Epithelial cell of prostate (primary cell): ENCODE results near the gene PPTC7.
"Not testable (repeated sequence)": the region's sequence is repeated elsewhere in the genome, so short reads cannot be mapped to it uniquely, and the experiment has no call there.

Experiments used
- DNase-seq: peaks from one replicate; pipeline ENCODE4 v3.0.0-alpha.2; 2011; ENCODE audit warnings: low read depth, low spot score
- H3K27ac ChIP-seq: fragments of 450-650 bp; 2 replicates; pipeline ENCODE4 v1.5.1; 2017; ENCODE audit warnings: mild to moderate bottlenecking

PPTC7 gene

GRCh38 chr12:110538869-110539622 lies 44.1 kb downstream of the PPTC7 start:
- no peak for DNase-seq
- H3K27ac ChIP-seq, result peak overlapping the region; percentile 49

GRCh38 chr12:110537605-110538409 lies 45.3 kb downstream of the PPTC7 start:
- peak overlapping the region; percentile 49 for H3K27ac ChIP-seq

GRCh38 chr12:110536834-110537604 lies 46.1 kb downstream of the PPTC7 start:
- H3K27ac ChIP-seq, result peak overlapping the region; percentile 49
- no peak for DNase-seq

More at GRCh38 chr12:110537605-110538409, 45.3 kb downstream of the PPTC7 start:
- DNase-seq, result peak; percentile 65

GRCh38 chr12:110534811-110535210 lies 48.3 kb downstream of the PPTC7 start:
- no peak for DNase-seq
- no peak overlapping the region for H3K27ac ChIP-seq

- H3K27ac ChIP-seq, result no peak overlapping the region
- DNase-seq, result no peak
Observed at GRCh38 chr12:110533607-110534006, 49.5 kb downstream of the PPTC7 start.

GRCh38 chr12:110532644-110533043 lies 50.5 kb downstream of the PPTC7 start:
- DNase-seq, result no peak
- H3K27ac ChIP-seq, result no peak overlapping the region

- DNase-seq, result no peak
- no peak overlapping the region for H3K27ac ChIP-seq
Observed at GRCh38 chr12:110531741-110532333, 51.3 kb downstream of the PPTC7 start.

- DNase-seq, result no peak
- H3K27ac ChIP-seq, result no peak overlapping the region
Observed at GRCh38 chr12:110530511-110530910, 52.6 kb downstream of the PPTC7 start.

GRCh38 chr12:110528277-110528839 lies 54.8 kb downstream of the PPTC7 start:
- no peak overlapping the region for H3K27ac ChIP-seq
- no peak for DNase-seq

GRCh38 chr12:110520876-110521712 lies 62.0 kb downstream of the PPTC7 start:
- not testable (repeated sequence) for DNase-seq, H3K27ac ChIP-seq

GRCh38 chr12:110518014-110518413 lies 65.1 kb downstream of the PPTC7 start:
- DNase-seq, H3K27ac ChIP-seq: not testable (repeated sequence)

GRCh38 chr12:110516995-110517394 lies 66.1 kb downstream of the PPTC7 start:
- DNase-seq, result no peak
- no peak overlapping the region for H3K27ac ChIP-seq

GRCh38 chr12:110514363-110514762 lies 68.8 kb downstream of the PPTC7 start:
- H3K27ac ChIP-seq, result no peak overlapping the region
- no peak for DNase-seq

- H3K27ac ChIP-seq, result no peak overlapping the region
- DNase-seq, result no peak
Observed at GRCh38 chr12:110513842-110514241, 69.3 kb downstream of the PPTC7 start.

GRCh38 chr12:110508071-110508586 lies 75.0 kb downstream of the PPTC7 start:
- DNase-seq, result no peak
- no peak overlapping the region for H3K27ac ChIP-seq

- DNase-seq, result no peak
- no peak overlapping the region for H3K27ac ChIP-seq
Observed at GRCh38 chr12:110505332-110505731, 77.8 kb downstream of the PPTC7 start.

- DNase-seq, result no peak
- no peak overlapping the region for H3K27ac ChIP-seq
Observed at GRCh38 chr12:110503432-110503831, 79.7 kb downstream of the PPTC7 start.

- H3K27ac ChIP-seq, result peak within 1 kb of the TSS; percentile 95
- peak; percentile 90 for DNase-seq
Observed at GRCh38 chr12:110501752-110502738, 81.1 kb downstream of the PPTC7 start, which contains the start of the genes RAD9B and VPS29. RAD9B (plus strand) TSS chr12:110502331; CDS start chr12:110502338, 7 bp downstream. VPS29 (minus strand) TSS chr12:110502111; CDS start chr12:110502051, 60 bp downstream.
